ENCODE measurements around the gene IL12RB2. TPM values are rescaled to one million over a fixed set of nuclear protein-coding genes. Genes with fewer than 3 reads are reported as not detected.
A peak's percentile ranks its signal among the peaks of the same experiment; 100 is the strongest.

Gene IL12RB2
- total and polyA plus RNA-seq, 10 of the 15 experiments (the other 5 are each of a cell fraction or from before 2014, with no cell fraction given): 0.15 to 1.1 (median 0.54) TPM; not detected in 1

GRCh38 chr1:67431156-67431765 lies 123.6 kb downstream of the IL12RB2 start (continued):
- no peak for TF ChIP-seq CEBPZ (IDR thresholded peaks at IDR 0.05; ENCODE audit: low read depth, low read length)
- TF ChIP-seq POU2F2 (IDR thresholded peaks at IDR 0.05; ENCODE audit: borderline replicate concordance, low read depth, low read length): no peak
- TF ChIP-seq RB1 (IDR thresholded peaks at IDR 0.05; ENCODE audit: borderline replicate concordance): no peak; the same call in 1 of the 2 replicates
- no peak for TF ChIP-seq HSF1 (IDR thresholded peaks at IDR 0.05; ENCODE audit: low read depth, low read length)
- TF ChIP-seq ATF2 (IDR thresholded peaks at IDR 0.05; ENCODE audit: low read length): 0 out of 2 replicates have a peak, but pooled peaks have one; percentile 45
- no peak for TF ChIP-seq BACH1 (IDR thresholded peaks at IDR 0.05; ENCODE audit: borderline replicate concordance)
- no peak for TF ChIP-seq BRCA1 (IDR thresholded peaks at IDR 0.05; ENCODE audit: low read depth, low read length)
- TF ChIP-seq TCF7 (IDR thresholded peaks at IDR 0.05; ENCODE audit: borderline replicate concordance): no peak
- no peak for TF ChIP-seq MLLT1 (IDR thresholded peaks at IDR 0.05)
- peak; percentile 20 for TF ChIP-seq USF1 (IDR thresholded peaks at IDR 0.05; ENCODE audit: borderline replicate concordance, extremely low read length, insufficient read depth, low read depth, low read length)
- no peak for TF ChIP-seq MXI1 (IDR thresholded peaks at IDR 0.05; ENCODE audit: low read depth, low read length)
- no peak; the same call in 1 of the 2 replicates for TF ChIP-seq ZNF687 (IDR thresholded peaks at IDR 0.05)
- TF ChIP-seq CHD2 (IDR thresholded peaks at IDR 0.05; ENCODE audit: borderline replicate concordance, low read depth, low read length): no peak
- no peak for TF ChIP-seq SP1 (IDR thresholded peaks at IDR 0.05; ENCODE audit: low read depth, low read length)
- peak; percentile 55; the same call in 1 of the 2 replicates for TF ChIP-seq MTA3 (IDR thresholded peaks at IDR 0.05; ENCODE audit: borderline replicate concordance, low read length)
- no peak for TF ChIP-seq SUZ12 (IDR thresholded peaks at IDR 0.05; ENCODE audit: unreplicated experiment)
- no peak for TF ChIP-seq NR2F1 (conservative IDR thresholded peaks at IDR 0.05)
